Measurements from ENCODE around the gene PLCH2.

DNA sequence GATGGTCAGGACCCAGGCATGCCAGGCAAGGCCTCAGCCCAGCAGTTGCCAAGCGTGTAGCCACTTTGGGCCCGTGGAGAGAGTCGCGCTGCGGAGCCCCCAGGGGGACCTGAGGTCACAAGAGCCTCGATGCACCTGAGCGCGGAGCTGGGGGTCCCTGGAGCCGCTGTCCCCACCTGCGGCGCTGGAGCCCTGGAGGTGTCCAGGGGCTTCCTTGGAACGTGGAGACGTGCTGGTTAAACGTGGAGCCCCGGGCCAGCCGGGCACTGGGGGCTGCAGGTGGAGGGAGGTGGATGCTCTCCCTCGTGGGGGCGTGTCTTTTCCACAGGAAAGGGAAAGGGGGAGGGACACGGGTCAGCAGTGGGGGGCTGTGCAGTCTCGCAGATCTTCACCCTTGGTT is 3.1 kb downstream of the PLCH2 start:
- TF ChIP-seq CTCF (IDR thresholded peaks at IDR 0.05; ENCODE audit: low read depth, low read length, poor library complexity, severe bottlenecking) (no peak), EZH2phosphoT487 (IDR thresholded peaks at IDR 0.05; ENCODE audit: borderline replicate concordance, low read length) (no peak)

Measured in DOHH2 (cell line).